Endothelial cell (in vitro differentiated cells): ENCODE measurements around the gene PCED1B. TPM values are rescaled to one million over a fixed set of nuclear protein-coding genes. Genes with fewer than 3 reads are reported as not detected.

Experiments
- DNase-seq: peaks from one replicate; pipeline ENCODE4 v3.0.0; 2021; ENCODE audit warnings: low spot score
- H3K27ac Mint-ChIP-seq: one replicate; pipeline ENCODE4 v1.8.0; 2021; ENCODE audit warnings: mixed read lengths, inconsistent platforms; ENCODE audit not compliant: unreplicated experiment
- H3K27me3 Mint-ChIP-seq: one replicate; pipeline ENCODE4 v1.8.0; 2021; ENCODE audit warnings: mild to moderate bottlenecking, moderate library complexity, mixed read lengths, inconsistent platforms; ENCODE audit not compliant: unreplicated experiment
- H3K36me3 Mint-ChIP-seq: one replicate; pipeline ENCODE4 v1.8.0; 2021; ENCODE audit warnings: mild to moderate bottlenecking, low read depth, mixed read lengths, inconsistent platforms; ENCODE audit not compliant: unreplicated experiment
- H3K4me1 Mint-ChIP-seq: one replicate; pipeline ENCODE4 v1.8.0; 2021; ENCODE audit warnings: mild to moderate bottlenecking, mixed read lengths, inconsistent platforms; ENCODE audit not compliant: unreplicated experiment
- H3K4me3 Mint-ChIP-seq: one replicate; pipeline ENCODE4 v1.8.0; 2021; ENCODE audit warnings: mild to moderate bottlenecking, mixed read lengths, inconsistent platforms; ENCODE audit not compliant: unreplicated experiment
- H3K9me3 Mint-ChIP-seq: one replicate; pipeline ENCODE4 v1.8.0; 2021; ENCODE audit warnings: mixed read lengths, inconsistent platforms; ENCODE audit not compliant: unreplicated experiment
- CTCF ChIP-seq: fragments of 200-600 bp; sonication (generic); IDR thresholded peaks from one replicate; pipeline ENCODE4 v1.5.0; 2021; ENCODE audit warnings: antibody characterized with exemption; ENCODE audit not compliant: unreplicated experiment
- microRNA-seq: library from miRNA; unstranded; fragments of <30 nt; microRNA quantifications from one replicate; pipeline ENCODE4, GENCODE V29; 2020; ENCODE audit not compliant: unreplicated experiment
- total RNA-seq: library from RNA; stranded (reverse); fragmentation: NEBNext Ultra II Directional; extraction: Animal tissue kit (Norgen Biotek cat#: 25700); gene quantifications from one replicate; pipeline ENCODE4 v1.2.1, GENCODE V29; 2021; ENCODE audit not compliant: unreplicated experiment

PCED1B gene
- total RNA-seq, 1 donor from 2014 or later = 9.7 TPM

- TF ChIP-seq CTCF = no peak
- peaks cover 19% of the 10 kb centered on the region for H3K4me1 Mint-ChIP-seq
- no peaks in the 10 kb centered on the region for H3K36me3 Mint-ChIP-seq
- DNase-seq = no peak
- peaks cover 4% of the 10 kb centered on the region for H3K27me3 Mint-ChIP-seq
- no peaks in the 10 kb centered on the region for H3K9me3 Mint-ChIP-seq
- H3K27ac Mint-ChIP-seq = no peak overlapping the region
- no peak overlapping the region for H3K4me3 Mint-ChIP-seq
Observed at GRCh38 chr12:47280543-47281300, 201.3 kb downstream of the PCED1B start.

- H3K27ac Mint-ChIP-seq = no peak overlapping the region
- no peak for TF ChIP-seq CTCF
- H3K9me3 Mint-ChIP-seq = no peaks in the 10 kb centered on the region
- H3K4me3 Mint-ChIP-seq = no peak overlapping the region
- no peak for DNase-seq
- H3K27me3 Mint-ChIP-seq = peaks cover 4% of the 10 kb centered on the region
- H3K36me3 Mint-ChIP-seq = no peaks in the 10 kb centered on the region
- peaks cover 12% of the 10 kb centered on the region for H3K4me1 Mint-ChIP-seq
Observed at GRCh38 chr12:47281667-47282171, 202.3 kb downstream of the PCED1B start.

GRCh38 chr12:47282206-47282605 is 202.8 kb downstream of the PCED1B start:
- H3K27ac Mint-ChIP-seq = no peak overlapping the region
- no peak for DNase-seq

More at GRCh38 chr12:47282206-47282605, 202.8 kb downstream of the PCED1B start:
- H3K36me3 Mint-ChIP-seq = no peaks in the 10 kb centered on the region
- H3K27me3 Mint-ChIP-seq = peaks cover 4% of the 10 kb centered on the region
- no peak for TF ChIP-seq CTCF
- no peaks in the 10 kb centered on the region for H3K9me3 Mint-ChIP-seq
- H3K4me3 Mint-ChIP-seq = no peak overlapping the region
- H3K4me1 Mint-ChIP-seq = peaks cover 8% of the 10 kb centered on the region

Small RNAs within 50 kb of the gene (microRNA-seq; reads per million reads assigned to microRNA genes)
- gene MIR4698 = not detected

Other genes starting within 250 kb of the PCED1B start
- 24.2 TPM for gene AMIGO2, start 338 bp downstream of the PCED1B start, total RNA-seq